ENCODE measurements around the gene ZCCHC24. TPM values are rescaled to one million over a fixed set of nuclear protein-coding genes. Genes with fewer than 3 reads are reported as not detected.

ZCCHC24 gene
- total and polyA plus RNA-seq, 2 of the 8 experiments (the other 6 are each of a cell fraction or from before 2014, with no cell fraction given): 3.9 to 6.9 TPM

GRCh38 chr10:79404231-79404609 is 41.2 kb downstream of the ZCCHC24 start:
- Histone ChIP-seq H3K9ac (replicated peaks in 1 of 4; ENCODE audit: extremely low read depth in 1 of 4, low read depth in 3 of 4, low read length in 3 of 4) (no peak overlapping the region), H2AK5ac (ENCODE audit: low read depth, low read length) (no peak overlapping the region), H3K4ac (replicated peaks; ENCODE audit: insufficient read length, low read depth, low read length) (no peak overlapping the region), H3K79me2 (ENCODE audit: control insufficient read depth in 1 of 2, insufficient read depth in 2 of 2, low read length in 2 of 2) (no peaks in the 10 kb centered on the region), H2BK120ac (replicated peaks; ENCODE audit: low read depth, low read length) (no peak overlapping the region), H3K18ac (ENCODE audit: extremely low read depth, low read length) (peak overlapping the region; percentile 9; the same call in 1 of the 2 replicates), H4K91ac (replicated peaks; ENCODE audit: insufficient read length, low read length) (peak overlapping the region; percentile 61), H4K8ac (ENCODE audit: extremely low read depth, insufficient read depth, low read length) (no peak overlapping the region), H3K27me3 (replicated peaks in 1 of 4; ENCODE audit: control insufficient read depth in 3 of 4, extremely low read depth in 1 of 4, insufficient read depth in 3 of 4, low read length in 3 of 4) (no peaks in the 10 kb centered on the region; a peak in 1 of 7 replicates), H3K4me2 (ENCODE audit: insufficient read depth in 1 of 2, low read depth in 2 of 2, low read length in 2 of 2) (peak overlapping the region; percentile 59 to 61), H2BK20ac (ENCODE audit: low read length) (no peak overlapping the region), H4K20me1 (replicated peaks in 1 of 2; ENCODE audit: control insufficient read depth in 1 of 2, insufficient read depth in 2 of 2, low read length in 2 of 2) (no peaks in the 10 kb centered on the region), H3K4me1 (replicated peaks in 1 of 4; ENCODE audit: control insufficient read depth in 3 of 4, insufficient read depth in 4 of 4, low read length in 3 of 4) (peaks cover 5 to 29% (median 17%) of the 10 kb centered on the region in 4 experiments), H3K27ac (ENCODE audit: low read depth, low read length) (no peak overlapping the region), H3K14ac (ENCODE audit: insufficient read length) (no peak overlapping the region), H3K23me2 (ENCODE audit: low read depth, low read length) (peaks cover 5% of the 10 kb centered on the region; the same call in 1 of the 2 replicates), H3K79me1 (ENCODE audit: low read depth, low read length) (no peaks in the 10 kb centered on the region), H3K23ac (ENCODE audit: insufficient read length) (no peak overlapping the region), H2BK12ac (ENCODE audit: low read depth, low read length) (peak overlapping the region; percentile 84; the same call in 1 of the 2 replicates), H3K56ac (replicated peaks; ENCODE audit: insufficient read length, low read depth, low read length) (no peak overlapping the region), H2AFZ (ENCODE audit: low read length) (no peak overlapping the region), H3K36me3 (ENCODE audit: control insufficient read depth in 2 of 4, insufficient read depth in 4 of 4, low read length in 3 of 4) (no peaks in the 10 kb centered on the region), H3K9me3 (ENCODE audit: insufficient read depth in 2 of 2, low read depth in 1 of 2, low read length in 1 of 2) (no peaks in the 10 kb centered on the region), H4K5ac (ENCODE audit: insufficient read length, low read depth, low read length) (no peak overlapping the region), H2BK5ac (ENCODE audit: low read depth, low read length) (no peak overlapping the region), H3K4me3 (ENCODE audit: extremely low read depth in 1 of 4, insufficient read depth in 2 of 4, low read depth in 3 of 4, low read length in 4 of 4) (peak overlapping the region in 3 of 4 experiments; percentile 7 to 49 (median 19); a peak in 5 of 8 replicates), H2BK15ac (ENCODE audit: low read length) (0 out of 2 replicates have a peak overlapping the region, but pooled peaks have one; percentile 10)
- no peak for DNase-seq (ENCODE audit: low read depth in 1 of 2, low spot score in 2 of 2)
- TF ChIP-seq HDAC6 (IDR thresholded peaks at IDR 0.05; ENCODE audit: low read depth, low read length) (no peak), SUZ12 (IDR thresholded peaks at IDR 0.05; ENCODE audit: low read length) (0 out of 2 replicates have a peak, but pooled peaks have one; percentile 29), SIX5 (IDR thresholded peaks at IDR 0.05; ENCODE audit: low read depth, low read length) (no peak), POLR2AphosphoS5 (IDR thresholded peaks at IDR 0.05; ENCODE audit: low read depth, low read length) (no peak)
- FAIRE-seq: no peak
- WGBS, 2 experiments (ENCODE audit: extremely low coverage in 1 of 2, insufficient coverage in 1 of 2, insufficient read length in 1 of 2, insufficient replicate concordance in 2 of 2, low coverage in 1 of 2, low lambda C conversion rate in 2 of 2, missing lambda C conversion rate in 1 of 2): 25% methylated on average over 2 of the region's 7 CpGs; no CpG with 5 or more reads in 1 of the 2 experiments
- ChIA-PET CTCF (ENCODE audit: partially characterized antibody) (interaction anchor here (1.0 to 13.1 kb wide), 5 partner anchors 12 to 83 kb away, joined by 3 to 100 read pairs (median 12); no protein-coding TSS in a partner anchor), POLR2A (ENCODE audit: partially characterized antibody) (interaction anchor here (0.7 to 0.9 kb wide), 2 partner anchors 11 to 73 kb away, joined by 3 read pairs; no protein-coding TSS in a partner anchor)
